ENCODE results near the gene HTR1B.
A peak's percentile ranks its signal among the peaks of the same experiment; 100 is the strongest.

Gene HTR1B

DNA sequence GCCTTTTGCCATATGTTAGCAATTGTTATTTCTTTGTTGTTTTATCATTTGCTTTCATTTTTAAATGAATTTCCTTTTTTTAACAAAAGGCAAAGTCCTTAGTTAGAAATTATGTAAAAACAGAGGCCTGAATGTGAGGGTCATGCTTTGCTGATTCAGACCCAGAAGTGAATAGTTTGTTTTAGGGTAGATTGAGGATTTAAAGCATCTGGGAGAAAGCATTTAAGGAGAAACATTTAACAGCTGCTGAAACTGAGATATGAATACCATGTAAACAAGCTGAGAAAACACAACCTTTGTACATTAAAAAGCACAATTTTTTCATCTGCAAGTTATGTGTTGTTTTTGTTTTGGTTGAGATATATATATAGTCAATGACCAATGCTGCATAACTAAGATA lies 8.0 kb downstream of the HTR1B start:
- DNase-seq, result no peak

DNA sequence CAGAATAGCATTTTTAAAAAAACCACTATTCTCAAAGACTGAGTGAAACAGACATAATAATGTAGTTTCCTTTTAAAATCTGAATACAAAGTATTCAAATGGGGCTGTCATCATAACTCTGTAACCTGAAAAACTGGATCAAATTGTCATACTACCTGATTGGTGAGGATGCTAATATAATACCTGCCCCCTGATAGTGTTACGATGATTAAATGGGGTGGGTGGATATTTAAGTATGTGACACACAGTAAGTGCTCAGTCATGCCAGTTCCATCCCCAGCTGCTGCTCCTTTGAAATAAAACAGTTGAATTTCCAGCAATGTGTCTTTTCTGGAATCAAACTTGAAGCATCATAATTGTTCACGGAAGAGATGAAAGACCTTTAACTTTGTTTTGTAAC lies 8.9 kb downstream of the HTR1B start:
- no peak for DNase-seq

GRCh38 chr6:77451466-77451865 lies 11.8 kb downstream of the HTR1B start:
- DNase-seq, result no peak

DNA sequence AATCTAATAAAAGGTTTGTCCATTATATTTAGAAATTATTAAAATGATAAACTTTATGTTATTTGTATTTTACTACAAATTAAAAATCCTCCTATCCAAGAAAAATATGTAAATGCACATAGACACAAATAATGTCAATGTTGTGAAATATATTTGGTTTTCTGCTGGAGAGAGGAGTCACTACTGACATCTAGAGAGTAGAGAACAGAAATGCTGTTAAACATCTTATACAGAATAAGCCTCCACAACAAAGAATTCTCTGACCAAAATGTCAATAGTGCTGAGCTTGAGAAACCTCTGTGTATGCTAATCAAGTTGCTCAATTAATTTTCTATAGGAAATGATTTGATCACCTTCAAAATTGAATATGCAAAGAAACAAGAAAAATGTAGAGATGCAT lies 12.4 kb downstream of the HTR1B start:
- no peak for DNase-seq

GRCh38 chr6:77448546-77448945 lies 14.7 kb downstream of the HTR1B start:
- no peak for DNase-seq

DNA sequence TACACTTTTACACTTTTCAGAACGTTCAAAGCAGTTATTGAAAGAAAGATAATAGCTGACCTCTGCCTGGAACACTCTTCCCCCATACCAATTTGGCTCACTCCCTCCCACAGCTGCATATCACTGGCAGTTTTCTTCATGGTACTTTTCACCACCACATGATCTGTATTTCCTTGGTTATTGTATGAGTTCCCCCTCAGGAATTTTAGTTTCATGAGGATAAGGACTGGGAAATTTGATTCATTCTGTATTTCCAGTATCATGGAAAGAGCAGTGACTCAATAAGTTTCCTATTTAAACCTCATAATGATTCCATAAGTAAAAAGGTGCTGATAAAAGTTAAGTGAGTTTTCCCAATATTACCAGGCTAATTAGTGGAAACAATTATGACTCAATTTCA lies 16.0 kb downstream of the HTR1B start:
- DNase-seq, result no peak

DNA sequence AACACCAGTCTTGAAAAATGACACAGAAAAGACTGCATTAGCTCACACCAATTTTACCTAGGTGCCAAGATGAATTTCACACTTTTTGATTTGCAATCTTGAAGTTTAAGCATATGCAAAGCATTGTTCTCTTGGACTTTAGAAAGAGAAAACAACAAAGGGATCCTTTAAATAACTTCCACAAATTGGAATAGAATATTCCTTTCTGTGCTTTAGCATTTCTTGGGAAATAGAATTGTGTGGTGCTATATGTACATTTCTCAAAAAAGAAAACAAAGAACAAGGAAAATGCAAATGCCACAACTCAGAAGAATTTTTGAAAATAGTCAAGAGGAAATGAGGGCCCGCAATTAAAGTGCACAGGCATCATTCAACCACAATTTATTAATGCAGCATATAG lies 17.0 kb downstream of the HTR1B start:
- no peak for DNase-seq

- no peak for DNase-seq
These were observed 18.1 kb downstream of the HTR1B start for GRCh38 chr6:77445214-77445613.

DNA sequence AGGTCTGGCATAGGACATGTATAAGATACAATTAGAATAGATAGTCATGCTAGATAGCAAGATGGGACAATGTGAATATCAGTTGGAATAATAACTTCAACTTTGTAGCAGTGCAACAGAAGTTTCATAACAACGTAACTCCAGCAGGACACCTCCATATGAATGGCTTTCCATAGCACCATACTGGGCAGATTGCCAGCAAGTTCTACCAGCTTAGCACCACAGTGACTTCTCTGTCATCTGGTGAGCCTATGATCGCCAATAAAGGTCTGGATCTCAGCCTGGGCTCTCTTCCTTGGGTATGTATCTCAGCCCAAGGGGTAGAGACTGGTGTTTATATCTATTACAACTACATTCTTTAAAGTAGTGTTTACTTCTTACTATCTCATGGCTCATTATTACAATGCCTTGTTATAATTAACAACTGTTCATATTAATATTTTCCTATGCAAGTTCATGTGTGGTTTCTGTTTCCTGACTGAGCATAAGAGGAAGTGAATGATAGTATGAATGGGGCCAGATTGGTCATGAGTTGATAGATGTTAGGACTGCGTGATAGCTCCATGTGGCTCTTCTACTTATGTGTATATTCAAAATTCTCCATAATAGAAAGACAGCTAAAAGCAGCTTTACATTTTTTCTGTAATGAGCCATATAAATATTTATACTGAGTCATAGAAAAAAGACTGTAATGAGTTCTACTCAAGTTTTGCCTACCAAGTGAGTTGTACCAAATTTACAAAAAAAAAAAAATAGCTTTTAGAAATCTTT lies 22.9 kb downstream of the HTR1B start:
- DNase-seq, result peak; percentile 0

DNA sequence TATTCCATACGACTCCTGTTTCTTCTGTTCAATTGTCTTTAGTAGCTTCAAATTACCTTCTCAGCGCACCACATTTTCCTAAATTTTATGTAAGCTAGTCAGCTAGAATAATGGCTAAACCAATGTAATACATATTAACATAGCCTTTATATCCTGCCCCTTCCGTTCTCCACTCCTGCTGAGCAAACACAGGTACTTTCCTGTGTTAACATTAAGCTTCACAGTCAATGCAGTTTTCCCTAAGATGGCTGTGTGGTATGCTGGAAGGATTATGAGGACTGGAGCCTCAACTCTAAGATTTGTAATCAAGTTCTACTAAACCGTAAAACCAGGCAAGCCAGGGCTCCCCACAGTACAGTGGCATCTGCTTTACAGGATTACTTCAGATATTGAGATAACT lies 29.4 kb downstream of the HTR1B start:
- no peak for DNase-seq

DNA sequence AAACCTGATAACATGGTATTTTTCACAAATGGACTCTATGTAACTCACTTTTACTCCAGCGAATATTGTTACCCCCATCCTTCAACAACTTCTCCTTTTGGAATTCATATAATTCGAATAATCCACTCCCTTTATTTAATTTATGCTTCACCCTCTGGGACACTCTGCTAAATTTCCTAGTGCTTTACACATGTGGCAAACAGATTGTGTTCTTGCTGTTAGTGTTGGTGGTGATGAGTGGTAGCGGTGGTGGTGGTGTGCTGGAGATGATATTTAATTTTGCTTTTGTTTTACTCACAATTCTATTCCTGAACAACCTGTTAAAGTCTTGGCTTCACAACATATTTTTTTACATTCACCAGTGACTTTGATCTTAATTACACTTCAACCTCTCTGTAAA lies 32.8 kb downstream of the HTR1B start:
- DNase-seq, result no peak

GRCh38 chr6:77425671-77426070 lies 37.6 kb downstream of the HTR1B start:
- no peak for DNase-seq

DNA sequence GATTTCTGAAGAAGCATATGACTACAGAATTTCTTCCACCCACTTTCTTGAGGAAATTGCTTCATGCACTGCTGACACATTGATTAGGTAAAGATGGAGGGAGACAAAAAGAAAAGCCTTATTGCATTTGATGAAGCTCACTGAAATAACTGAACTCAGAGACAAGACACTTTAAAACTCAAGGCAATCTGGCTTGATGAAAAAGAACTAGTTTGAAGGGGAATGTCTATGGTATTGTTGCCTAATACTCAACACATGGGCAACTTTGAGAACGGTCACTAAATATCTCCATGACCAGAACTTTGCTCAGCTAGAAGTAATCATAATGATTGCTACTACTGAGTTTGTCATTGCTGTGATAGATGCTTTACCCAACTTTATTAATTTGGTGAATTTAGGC lies 38.1 kb downstream of the HTR1B start:
- no peak for DNase-seq

GRCh38 chr6:77424761-77425160 lies 38.5 kb downstream of the HTR1B start:
- DNase-seq, result no peak

DNA sequence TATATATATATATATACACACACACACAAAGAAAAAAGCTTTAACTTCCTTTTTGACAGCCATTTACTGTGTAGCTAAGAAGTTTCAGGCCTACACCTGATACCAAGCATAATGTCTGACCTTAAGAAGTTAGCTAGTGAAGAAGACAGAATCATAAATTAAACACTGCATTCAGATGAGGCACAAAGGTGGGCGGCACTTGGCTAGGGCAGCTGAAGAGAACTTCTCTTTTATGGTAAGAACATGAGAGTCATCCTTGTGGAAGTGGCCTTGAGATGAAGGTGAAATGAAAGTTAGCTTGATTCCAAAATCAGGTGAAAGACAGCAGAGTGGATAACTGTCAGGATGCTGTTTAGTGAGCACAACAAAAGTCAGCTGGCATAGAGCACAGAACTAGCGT lies 46.5 kb downstream of the HTR1B start:
- no peak for DNase-seq

GRCh38 chr6:77415706-77416105 lies 47.6 kb downstream of the HTR1B start:
- no peak for DNase-seq
